Upper lobe of left lung (tissue), 4 donors: Measurements from ENCODE around the gene FAM9B.

Experiments used
- POLR2A ChIP-seq, 4 donors: fragments of 450-650 bp; IDR thresholded peaks; one replicate each; pipeline ENCODE4 v1.5.1; 2016 to 2017; ENCODE audit warnings: antibody characterized with exemption in 4 of 4, mild to moderate bottlenecking in 2 of 4
- POLR2AphosphoS5 ChIP-seq, 2 donors: sonication (generic); formaldehyde crosslinking; IDR thresholded peaks; one replicate each; pipeline ENCODE4 v1.5.1; 2017; ENCODE audit warnings: antibody characterized with exemption in 2 of 2
- TF ChIP-seq, protein P1 (sequence below), 6 experiments: fragments of 450-650 bp in 4 of 6; fragments of 200-600 bp in 2 of 6; sonication (generic) in 2 of 6; IDR thresholded peaks; one replicate each; pipeline ENCODE4 v1.5.1; 2016 to 2019; ENCODE audit warnings: antibody characterized with exemption in 6 of 6

GRCh38 chrX:9033989-9034388 is at the start of gene FAM9B:
- TF ChIP-seq, protein P1, sequence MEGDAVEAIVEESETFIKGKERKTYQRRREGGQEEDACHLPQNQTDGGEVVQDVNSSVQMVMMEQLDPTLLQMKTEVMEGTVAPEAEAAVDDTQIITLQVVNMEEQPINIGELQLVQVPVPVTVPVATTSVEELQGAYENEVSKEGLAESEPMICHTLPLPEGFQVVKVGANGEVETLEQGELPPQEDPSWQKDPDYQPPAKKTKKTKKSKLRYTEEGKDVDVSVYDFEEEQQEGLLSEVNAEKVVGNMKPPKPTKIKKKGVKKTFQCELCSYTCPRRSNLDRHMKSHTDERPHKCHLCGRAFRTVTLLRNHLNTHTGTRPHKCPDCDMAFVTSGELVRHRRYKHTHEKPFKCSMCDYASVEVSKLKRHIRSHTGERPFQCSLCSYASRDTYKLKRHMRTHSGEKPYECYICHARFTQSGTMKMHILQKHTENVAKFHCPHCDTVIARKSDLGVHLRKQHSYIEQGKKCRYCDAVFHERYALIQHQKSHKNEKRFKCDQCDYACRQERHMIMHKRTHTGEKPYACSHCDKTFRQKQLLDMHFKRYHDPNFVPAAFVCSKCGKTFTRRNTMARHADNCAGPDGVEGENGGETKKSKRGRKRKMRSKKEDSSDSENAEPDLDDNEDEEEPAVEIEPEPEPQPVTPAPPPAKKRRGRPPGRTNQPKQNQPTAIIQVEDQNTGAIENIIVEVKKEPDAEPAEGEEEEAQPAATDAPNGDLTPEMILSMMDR (IDR thresholded peaks at IDR 0.05) = no peak
- TF ChIP-seq POLR2A (IDR thresholded peaks at IDR 0.05) (no peak), POLR2AphosphoS5 (IDR thresholded peaks at IDR 0.05) (no peak)
